KMS-11 (cell line): ENCODE data around the gene AGBL5.

Experiments used
- H2AFZ ChIP-seq: fragments of 200-600 bp; sonication (generic); 2 replicates; pipeline ENCODE4 v1.6.1; 2016; ENCODE audit warnings: antibody characterized with exemption, mixed run types, low read depth
- H3K27ac ChIP-seq: fragments of 200-600 bp; sonication (generic); 2 replicates; pipeline ENCODE4 v1.6.1; 2016; ENCODE audit warnings: mild to moderate bottlenecking, mixed run types
- H3K27me3 ChIP-seq: fragments of 200-600 bp; sonication (generic); 2 replicates; pipeline ENCODE4 v1.6.1; 2017; ENCODE audit warnings: mild to moderate bottlenecking, low read depth, mixed run types, moderate library complexity; ENCODE audit not compliant: insufficient read depth
- H3K36me3 ChIP-seq: fragments of 200-600 bp; sonication (generic); 2 replicates; pipeline ENCODE4 v1.6.1; 2017; ENCODE audit warnings: mild to moderate bottlenecking, mixed run types; ENCODE audit not compliant: insufficient read depth
- H3K4me1 ChIP-seq: fragments of 200-600 bp; sonication (generic); 2 replicates; pipeline ENCODE4 v1.6.1; 2016; ENCODE audit warnings: mild to moderate bottlenecking, low read depth, mixed run types; ENCODE audit not compliant: poor library complexity, severe bottlenecking
- H3K4me2 ChIP-seq: fragments of 200-600 bp; sonication (generic); 2 replicates; pipeline ENCODE4 v1.7.0; 2016; ENCODE audit warnings: mild to moderate bottlenecking, mixed run types
- H3K4me3 ChIP-seq: fragments of 200-600 bp; sonication (generic); IDR thresholded peaks from 2 replicates; pipeline ENCODE4 v1.6.1; 2017; ENCODE audit warnings: low read depth, low read length, mixed read lengths; ENCODE audit not compliant: insufficient read depth
- H3K79me2 ChIP-seq: fragments of 200-600 bp; sonication (generic); 2 replicates; pipeline ENCODE4 v1.6.1; 2016; ENCODE audit warnings: low read depth, mixed run types; ENCODE audit not compliant: insufficient read depth
- H3K9ac ChIP-seq: fragments of 200-600 bp; sonication (generic); 2 replicates; pipeline ENCODE4 v1.6.1; 2016; ENCODE audit warnings: mild to moderate bottlenecking, mixed run types
- H4K20me1 ChIP-seq: fragments of 200-600 bp; sonication (generic); 2 replicates; pipeline ENCODE4 v1.6.1; 2016; ENCODE audit warnings: mild to moderate bottlenecking, mixed run types; ENCODE audit not compliant: insufficient read depth
- TF ChIP-seq, protein P1 (sequence below): fragments of 200-600 bp; sonication (generic); conservative IDR thresholded peaks from 2 replicates; pipeline ENCODE4 v1.6.1; 2017; ENCODE audit warnings: low read depth, mild to moderate bottlenecking, antibody characterized with exemption, low read length, moderate library complexity, mixed read lengths

The AGBL5 gene

DNA sequence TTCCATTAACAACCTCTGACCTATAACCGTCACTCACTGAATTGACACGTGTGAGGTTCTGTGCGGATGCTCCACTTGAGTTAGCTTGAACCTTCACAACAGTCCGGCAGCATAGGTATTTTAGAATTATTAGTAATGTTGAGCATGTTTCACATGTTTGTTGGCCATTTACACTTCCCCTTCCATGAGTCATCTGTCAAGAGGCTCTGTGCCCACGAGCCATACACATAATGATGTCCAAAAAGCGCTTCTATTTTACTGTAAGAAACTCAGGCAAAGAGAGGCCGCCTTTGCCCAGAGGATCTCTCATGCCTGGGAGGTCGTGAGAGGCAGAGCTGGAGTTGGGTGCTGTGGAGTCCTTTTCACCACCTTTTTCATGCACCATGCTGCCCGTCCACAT lies 47.6 kb upstream of the AGBL5 start:
- H3K4me3 ChIP-seq = no peak overlapping the region
- no peaks in the 10 kb centered on the region for H4K20me1 ChIP-seq
- no peak overlapping the region for H2AFZ ChIP-seq
- H3K9ac ChIP-seq = no peak overlapping the region
- no peak overlapping the region for H3K4me2 ChIP-seq
- H3K27me3 ChIP-seq = no peaks in the 10 kb centered on the region
- TF ChIP-seq, protein P1, sequence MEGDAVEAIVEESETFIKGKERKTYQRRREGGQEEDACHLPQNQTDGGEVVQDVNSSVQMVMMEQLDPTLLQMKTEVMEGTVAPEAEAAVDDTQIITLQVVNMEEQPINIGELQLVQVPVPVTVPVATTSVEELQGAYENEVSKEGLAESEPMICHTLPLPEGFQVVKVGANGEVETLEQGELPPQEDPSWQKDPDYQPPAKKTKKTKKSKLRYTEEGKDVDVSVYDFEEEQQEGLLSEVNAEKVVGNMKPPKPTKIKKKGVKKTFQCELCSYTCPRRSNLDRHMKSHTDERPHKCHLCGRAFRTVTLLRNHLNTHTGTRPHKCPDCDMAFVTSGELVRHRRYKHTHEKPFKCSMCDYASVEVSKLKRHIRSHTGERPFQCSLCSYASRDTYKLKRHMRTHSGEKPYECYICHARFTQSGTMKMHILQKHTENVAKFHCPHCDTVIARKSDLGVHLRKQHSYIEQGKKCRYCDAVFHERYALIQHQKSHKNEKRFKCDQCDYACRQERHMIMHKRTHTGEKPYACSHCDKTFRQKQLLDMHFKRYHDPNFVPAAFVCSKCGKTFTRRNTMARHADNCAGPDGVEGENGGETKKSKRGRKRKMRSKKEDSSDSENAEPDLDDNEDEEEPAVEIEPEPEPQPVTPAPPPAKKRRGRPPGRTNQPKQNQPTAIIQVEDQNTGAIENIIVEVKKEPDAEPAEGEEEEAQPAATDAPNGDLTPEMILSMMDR = no peak
- no peak overlapping the region for H3K27ac ChIP-seq
- H3K79me2 ChIP-seq = no peaks in the 10 kb centered on the region
- H3K4me1 ChIP-seq = no peaks in the 10 kb centered on the region
- no peaks in the 10 kb centered on the region for H3K36me3 ChIP-seq

DNA sequence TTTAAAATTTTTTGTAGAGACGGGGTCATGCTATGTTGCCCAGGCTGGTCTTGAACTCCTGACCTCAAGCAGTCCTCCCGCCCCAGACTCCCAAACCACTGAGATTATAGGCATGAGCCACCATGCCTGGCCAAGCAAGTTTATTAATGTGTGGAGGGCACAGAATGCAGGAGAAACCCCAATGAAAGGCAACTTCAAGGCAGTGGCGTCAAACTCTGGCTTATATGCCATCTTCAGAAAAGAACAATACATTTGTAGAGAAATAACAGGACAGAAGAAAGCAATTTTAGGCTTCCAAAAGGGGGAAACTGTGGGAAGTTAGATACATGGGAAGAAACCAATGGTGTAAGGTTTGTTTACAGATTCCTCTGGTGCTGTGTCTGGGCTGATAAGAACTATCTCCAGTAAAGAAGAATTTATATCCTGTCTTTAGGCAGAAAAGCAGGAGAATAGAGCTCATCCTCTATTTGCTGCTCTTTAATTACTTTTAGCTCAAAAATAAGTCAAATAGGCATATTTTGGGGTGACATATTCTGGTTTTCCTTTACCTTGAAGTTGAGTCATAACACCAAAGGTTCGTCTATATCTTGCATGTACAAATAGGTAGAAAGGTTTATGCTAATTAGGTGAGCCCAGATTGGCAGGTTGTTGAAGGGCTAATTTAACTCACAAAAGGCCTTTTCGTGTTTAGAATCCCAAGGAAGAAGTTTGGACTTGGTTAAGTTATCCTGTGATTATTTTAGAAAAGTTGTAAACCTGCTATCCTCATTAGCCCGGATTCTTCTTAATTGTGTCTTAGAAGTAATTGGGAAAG lies 44.7 kb upstream of the AGBL5 start:
- Histone ChIP-seq H3K36me3 (no peaks in the 10 kb centered on the region), H3K27ac (no peak overlapping the region), H3K27me3 (no peaks in the 10 kb centered on the region; the same call in 1 of the 2 replicates), H4K20me1 (no peaks in the 10 kb centered on the region), H3K4me1 (peaks cover 6% of the 10 kb centered on the region), H3K79me2 (no peaks in the 10 kb centered on the region), H3K4me2 (no peak overlapping the region), H3K4me3 (no peak overlapping the region), H3K9ac (no peak overlapping the region), H2AFZ (no peak overlapping the region)
- TF ChIP-seq, protein P1 = no peak

DNA sequence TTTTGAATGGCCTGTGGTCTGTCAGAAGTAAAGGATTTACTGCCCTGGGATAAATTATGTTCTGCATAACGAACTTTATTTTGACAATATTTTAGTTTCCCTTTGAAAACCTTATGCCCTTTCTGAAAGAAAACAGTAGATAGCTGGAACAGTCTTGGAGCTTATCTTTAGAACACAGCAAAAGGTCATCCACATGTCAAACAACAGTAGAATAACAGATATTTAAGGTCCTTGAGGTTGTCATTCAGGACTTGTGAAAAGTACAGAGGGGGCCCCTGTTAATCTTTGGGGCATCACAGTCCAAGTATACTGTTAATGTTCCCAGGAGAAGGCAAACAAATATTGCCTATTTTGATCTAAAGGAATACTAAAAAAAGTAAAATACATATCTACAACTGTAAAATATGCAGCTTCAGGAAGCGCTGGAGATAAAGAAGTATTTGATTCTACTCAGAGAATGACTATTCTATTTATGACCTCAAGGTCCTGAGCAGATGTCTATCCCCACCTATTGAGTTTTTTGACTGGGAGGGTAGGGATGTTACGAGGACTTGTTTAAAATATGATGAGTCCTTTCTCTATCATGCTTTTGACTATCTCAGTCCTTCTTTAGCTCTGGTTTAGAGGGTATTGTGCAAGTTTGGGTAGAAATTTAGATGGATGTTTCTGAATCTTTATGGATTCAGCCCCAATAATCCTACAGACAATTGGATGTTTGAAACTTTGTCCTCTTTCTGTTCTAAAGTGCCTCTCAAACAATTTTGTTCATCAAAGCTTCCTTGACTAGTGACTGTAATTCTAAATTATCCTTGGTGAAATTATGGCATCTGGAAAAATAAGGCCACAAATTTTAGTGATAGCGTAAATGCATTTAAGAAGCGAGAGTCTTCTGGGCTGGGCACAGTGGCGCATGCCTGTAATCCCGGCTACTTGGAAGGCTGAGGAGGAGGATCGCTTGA lies 43.8 kb upstream of the AGBL5 start:
- TF ChIP-seq, protein P1 = no peak
- Histone ChIP-seq H3K36me3 (no peaks in the 10 kb centered on the region), H3K4me1 (peaks cover 6% of the 10 kb centered on the region), H3K27me3 (no peaks in the 10 kb centered on the region; the same call in 1 of the 2 replicates), H3K4me3 (no peak overlapping the region), H3K9ac (no peak overlapping the region), H3K27ac (no peak overlapping the region), H2AFZ (no peak overlapping the region), H3K4me2 (no peak overlapping the region), H3K79me2 (no peaks in the 10 kb centered on the region), H4K20me1 (no peaks in the 10 kb centered on the region)

DNA sequence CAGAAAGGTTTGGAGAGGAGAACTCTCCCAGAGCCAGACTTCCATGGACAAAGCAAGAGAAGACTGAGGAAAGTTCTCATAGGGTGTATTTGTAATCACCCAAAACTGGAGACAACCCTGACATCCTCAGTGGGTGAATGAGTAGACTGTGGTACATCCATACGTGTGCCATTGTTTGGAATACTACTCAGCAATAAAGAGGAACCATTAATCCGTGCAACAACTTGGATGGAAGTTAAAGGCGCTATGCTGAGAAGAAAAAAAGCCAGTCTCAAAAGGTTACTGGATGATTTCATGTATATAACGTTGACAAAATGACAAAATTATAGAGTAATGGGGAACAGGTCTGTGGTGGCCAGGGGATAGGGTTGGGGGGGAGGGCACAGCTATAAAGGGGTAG lies 42.8 kb upstream of the AGBL5 start:
- H3K4me3 ChIP-seq = no peak overlapping the region
- no peaks in the 10 kb centered on the region for H4K20me1 ChIP-seq
- TF ChIP-seq, protein P1 = no peak
- no peak overlapping the region for H3K9ac ChIP-seq
- H3K36me3 ChIP-seq = no peaks in the 10 kb centered on the region
- H3K4me1 ChIP-seq = peaks cover 6% of the 10 kb centered on the region
- H3K4me2 ChIP-seq = no peak overlapping the region
- no peaks in the 10 kb centered on the region; the same call in 1 of the 2 replicates for H3K27me3 ChIP-seq
- no peak overlapping the region for H3K27ac ChIP-seq
- no peak overlapping the region for H2AFZ ChIP-seq
- no peaks in the 10 kb centered on the region for H3K79me2 ChIP-seq
